HUES48 (cell line): ENCODE measurements around the gene EBP.
"Not testable (repeated sequence)": the region's sequence is repeated elsewhere in the genome, so short reads cannot be mapped to it uniquely, and the experiment has no call there.

Experiments
- H3K27ac ChIP-seq: one replicate; pipeline ENCODE4 v1.7.0; 2013; ENCODE audit warnings: low read depth, low read length, inconsistent platforms
- H3K27me3 ChIP-seq: 2 replicates; pipeline ENCODE4 v1.6.1; 2013; ENCODE audit warnings: mild to moderate bottlenecking, low read length; ENCODE audit not compliant: control insufficient read depth, insufficient read depth
- H3K36me3 ChIP-seq: 2 replicates; pipeline ENCODE4 v1.6.1; 2013; ENCODE audit warnings: low read length; ENCODE audit not compliant: control insufficient read depth, insufficient read depth
- H3K4me1 ChIP-seq: 2 replicates; pipeline ENCODE4 v1.6.1; 2013; ENCODE audit warnings: mild to moderate bottlenecking, low read length; ENCODE audit not compliant: control insufficient read depth, insufficient read depth
- H3K4me3 ChIP-seq: 2 replicates; pipeline ENCODE4 v1.5.1; 2013; ENCODE audit warnings: mild to moderate bottlenecking, low read depth, low read length
- H3K9ac ChIP-seq: 2 replicates; pipeline ENCODE4 v1.6.1; 2013; ENCODE audit warnings: mild to moderate bottlenecking, low read depth, low read length, moderate library complexity
- H3K9me3 ChIP-seq: 2 replicates; pipeline ENCODE4 v1.6.1; 2013; ENCODE audit warnings: low read length; ENCODE audit not compliant: control insufficient read depth, insufficient read depth

EBP gene

DNA sequence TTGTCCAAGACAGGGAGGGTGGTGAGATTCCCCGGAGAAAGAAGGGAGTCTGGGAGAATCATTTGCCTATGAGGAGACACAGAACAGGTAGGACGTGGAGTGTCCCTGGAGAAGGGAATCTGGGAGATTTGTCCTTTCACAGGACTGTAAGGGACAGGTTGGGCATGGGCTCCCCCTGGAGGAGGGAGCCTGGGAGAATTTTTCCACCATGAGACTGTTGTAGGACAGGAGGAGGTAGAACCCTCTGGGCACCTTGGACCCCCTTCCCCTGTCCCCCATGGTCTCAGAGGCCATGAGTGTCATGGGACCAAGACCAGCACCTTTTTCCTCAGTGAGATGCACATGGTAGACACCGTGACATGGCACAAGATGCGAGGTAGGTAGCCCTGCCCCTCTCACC lies 10.0 kb upstream of the EBP start:
- H3K4me1 ChIP-seq: no peaks in the 10 kb centered on the region
- H3K9ac ChIP-seq: no peak overlapping the region
- no peaks in the 10 kb centered on the region for H3K27me3 ChIP-seq
- peaks cover 42% of the 10 kb centered on the region for H3K9me3 ChIP-seq
- H3K27ac ChIP-seq: no peak overlapping the region
- peaks cover 4% of the 10 kb centered on the region for H3K36me3 ChIP-seq
- H3K4me3 ChIP-seq: no peak overlapping the region

DNA sequence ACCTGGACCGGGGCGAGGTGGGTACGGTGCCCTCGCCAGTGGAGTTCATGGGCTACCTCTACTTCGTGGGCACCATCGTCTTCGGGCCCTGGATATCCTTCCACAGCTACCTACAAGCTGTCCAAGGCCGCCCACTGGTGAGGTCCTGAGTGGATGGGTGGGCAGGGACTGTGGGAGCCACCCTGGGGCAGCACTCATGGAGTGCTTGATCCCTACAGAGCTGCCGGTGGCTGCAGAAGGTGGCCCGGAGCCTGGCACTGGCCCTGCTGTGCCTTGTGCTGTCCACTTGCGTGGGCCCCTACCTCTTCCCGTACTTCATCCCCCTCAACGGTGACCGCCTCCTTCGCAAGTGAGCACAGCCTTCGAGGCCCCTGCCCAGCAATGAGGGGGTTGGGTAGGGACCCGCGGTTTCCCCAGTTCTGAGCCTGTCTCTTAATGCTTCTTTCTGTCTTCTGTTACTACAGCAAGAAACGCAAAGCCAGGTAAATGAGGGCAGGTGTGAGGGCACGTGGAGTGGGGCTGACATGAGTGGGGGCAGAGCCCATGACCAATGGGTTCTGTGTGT lies 9.2 kb upstream of the EBP start:
- no peaks in the 10 kb centered on the region for H3K27me3 ChIP-seq
- no peak overlapping the region for H3K27ac ChIP-seq
- H3K36me3 ChIP-seq: peaks cover 4% of the 10 kb centered on the region
- H3K4me3 ChIP-seq: no peak overlapping the region
- H3K9ac ChIP-seq: no peak overlapping the region
- no peaks in the 10 kb centered on the region for H3K4me1 ChIP-seq
- peaks cover 45% of the 10 kb centered on the region for H3K9me3 ChIP-seq

DNA sequence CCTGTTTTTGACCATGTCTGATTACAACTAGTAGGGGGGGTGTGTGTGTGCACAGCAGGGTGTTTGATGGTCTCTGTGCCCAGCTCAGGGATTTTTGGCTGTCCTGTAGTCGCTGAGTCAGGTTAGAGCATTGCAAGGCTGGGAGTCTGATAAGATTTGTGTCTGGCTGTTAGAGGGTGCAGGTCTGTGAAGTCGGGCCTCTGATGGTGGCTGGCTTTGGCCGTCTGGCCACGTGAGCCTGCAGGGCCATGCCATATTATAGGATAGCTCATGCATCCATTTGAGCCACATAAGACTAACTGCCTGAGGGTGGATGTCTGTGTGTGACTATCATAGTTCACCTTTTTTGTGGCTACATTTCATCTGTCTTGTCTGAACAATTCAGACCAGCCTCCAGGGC lies 7.9 kb upstream of the EBP start:
- Histone ChIP-seq H3K4me3 (no peak overlapping the region), H3K4me1 (no peaks in the 10 kb centered on the region), H3K36me3 (peaks cover 4% of the 10 kb centered on the region), H3K9ac (no peak overlapping the region), H3K27me3 (no peaks in the 10 kb centered on the region), H3K9me3 (peaks cover 45% of the 10 kb centered on the region), H3K27ac (no peak overlapping the region)

DNA sequence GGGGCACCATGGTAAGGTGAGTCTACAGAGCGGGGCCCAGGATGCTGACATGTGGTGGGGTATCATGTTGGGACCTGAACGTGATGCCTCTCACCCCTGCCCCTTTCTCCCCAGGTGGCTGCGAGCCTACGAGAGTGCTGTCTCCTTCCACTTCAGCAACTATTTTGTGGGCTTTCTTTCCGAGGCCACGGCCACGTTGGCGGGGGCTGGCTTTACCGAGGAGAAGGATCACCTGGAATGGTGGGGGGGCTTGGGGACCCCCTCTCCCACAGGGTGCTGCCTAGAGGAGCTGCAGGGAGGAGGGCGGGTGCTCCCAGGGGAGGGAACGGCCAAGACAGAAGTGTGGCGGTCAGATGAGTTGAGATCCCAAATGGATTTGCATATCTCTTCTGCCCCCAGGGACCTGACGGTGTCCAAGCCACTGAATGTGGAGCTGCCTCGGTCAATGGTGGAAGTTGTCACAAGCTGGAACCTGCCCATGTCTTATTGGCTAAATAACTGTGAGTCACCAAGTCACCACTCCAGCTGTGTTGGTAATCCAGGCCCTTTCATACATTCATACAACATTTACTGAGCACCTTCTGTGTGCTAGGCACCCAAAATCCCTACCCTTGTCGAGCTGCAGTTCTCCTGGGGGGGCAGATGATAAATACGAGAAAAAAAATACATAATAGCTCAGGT lies 7.3 kb upstream of the EBP start:
- no peak overlapping the region for H3K9ac ChIP-seq
- no peaks in the 10 kb centered on the region for H3K27me3 ChIP-seq
- H3K9me3 ChIP-seq: peaks cover 47% of the 10 kb centered on the region
- no peak overlapping the region for H3K4me3 ChIP-seq
- peaks cover 4% of the 10 kb centered on the region for H3K36me3 ChIP-seq
- no peaks in the 10 kb centered on the region for H3K4me1 ChIP-seq
- no peak overlapping the region for H3K27ac ChIP-seq

DNA sequence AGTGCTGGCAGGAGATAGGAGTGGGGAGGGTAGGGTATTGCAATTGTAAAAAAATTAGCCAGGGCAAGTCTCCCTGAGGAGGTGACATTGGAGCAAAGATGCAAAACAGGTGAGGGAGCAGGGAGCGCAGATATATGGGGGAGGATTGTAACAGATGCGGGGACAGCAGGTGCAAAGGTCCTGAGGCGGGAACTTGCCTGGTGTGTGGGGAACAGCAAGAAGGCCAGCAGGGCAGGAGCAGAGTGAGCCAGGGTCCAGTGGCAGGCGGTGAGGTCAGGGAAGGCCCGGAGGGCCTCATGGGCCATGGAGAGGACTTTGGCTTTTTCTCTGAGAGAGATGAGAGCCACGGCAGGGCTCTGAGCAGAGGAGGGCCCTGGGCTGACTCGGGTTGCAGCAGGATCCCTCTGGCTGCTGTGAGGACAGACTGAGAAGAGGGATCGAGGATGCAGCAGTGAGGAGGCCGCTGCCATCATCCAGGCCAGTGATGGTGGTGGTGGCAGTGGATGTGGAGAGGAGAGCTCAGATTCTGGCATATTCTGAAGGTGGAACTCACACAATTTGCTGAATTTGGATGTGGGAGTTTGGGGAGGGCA lies 6.6 kb upstream of the EBP start:
- no peaks in the 10 kb centered on the region for H3K27me3 ChIP-seq
- no peak overlapping the region for H3K9ac ChIP-seq
- H3K27ac ChIP-seq: no peak overlapping the region
- no peaks in the 10 kb centered on the region for H3K4me1 ChIP-seq
- H3K9me3 ChIP-seq: peaks cover 41% of the 10 kb centered on the region
- H3K4me3 ChIP-seq: no peak overlapping the region
- peaks cover 4% of the 10 kb centered on the region for H3K36me3 ChIP-seq

DNA sequence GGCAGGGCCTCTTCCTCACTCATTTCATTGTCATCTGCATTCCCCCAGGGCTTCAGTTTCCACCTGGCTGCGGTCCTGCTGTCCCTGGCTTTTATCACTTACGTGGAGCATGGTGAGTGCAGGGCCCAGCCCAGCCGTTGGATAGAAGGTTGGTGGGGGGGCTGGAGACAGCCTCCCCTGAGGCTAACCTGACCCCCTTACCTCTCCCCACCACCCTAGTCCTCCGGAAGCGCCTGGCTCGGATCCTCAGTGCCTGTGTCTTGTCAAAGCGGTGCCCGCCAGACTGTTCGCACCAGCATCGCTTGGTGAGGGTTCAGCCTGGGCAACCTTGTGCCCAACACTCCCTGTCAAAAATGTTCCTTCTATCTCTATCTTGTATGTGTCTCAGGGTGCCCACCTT lies 5.8 kb upstream of the EBP start:
- Histone ChIP-seq H3K4me1 (no peaks in the 10 kb centered on the region), H3K27ac (no peak overlapping the region), H3K9me3 (peaks cover 38% of the 10 kb centered on the region)

DNA sequence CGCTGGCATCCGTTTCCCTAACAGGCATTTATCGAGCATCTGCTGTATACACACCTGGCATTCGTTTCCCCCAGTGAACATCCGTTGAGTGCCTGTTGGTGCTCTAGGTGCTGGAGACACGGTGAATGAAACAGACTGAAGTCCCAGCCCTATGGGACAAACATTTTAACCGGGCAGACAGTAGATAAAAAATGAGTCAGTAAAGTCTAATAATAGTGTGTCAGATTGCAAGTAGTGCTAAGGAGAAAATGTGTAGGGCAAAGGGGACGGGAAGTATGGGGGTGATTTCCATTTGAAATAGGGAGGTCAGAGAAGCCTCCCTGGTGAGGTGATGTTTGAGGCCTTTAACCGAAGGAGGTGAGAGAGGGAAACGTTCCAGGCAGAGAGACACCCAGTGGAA lies 5.3 kb upstream of the EBP start:
- H3K36me3 ChIP-seq: peaks cover 4% of the 10 kb centered on the region
- H3K9ac ChIP-seq: no peak overlapping the region
- H3K4me1 ChIP-seq: no peaks in the 10 kb centered on the region
- no peak overlapping the region for H3K27ac ChIP-seq
- no peaks in the 10 kb centered on the region for H3K27me3 ChIP-seq
- peaks cover 38% of the 10 kb centered on the region for H3K9me3 ChIP-seq
- H3K4me3 ChIP-seq: no peak overlapping the region

More for the DNA sequence above, 5.8 kb upstream of the EBP start:
- Histone ChIP-seq H3K36me3 (peaks cover 4% of the 10 kb centered on the region), H3K27me3 (no peaks in the 10 kb centered on the region), H3K4me3 (no peak overlapping the region), H3K9ac (no peak overlapping the region)

DNA sequence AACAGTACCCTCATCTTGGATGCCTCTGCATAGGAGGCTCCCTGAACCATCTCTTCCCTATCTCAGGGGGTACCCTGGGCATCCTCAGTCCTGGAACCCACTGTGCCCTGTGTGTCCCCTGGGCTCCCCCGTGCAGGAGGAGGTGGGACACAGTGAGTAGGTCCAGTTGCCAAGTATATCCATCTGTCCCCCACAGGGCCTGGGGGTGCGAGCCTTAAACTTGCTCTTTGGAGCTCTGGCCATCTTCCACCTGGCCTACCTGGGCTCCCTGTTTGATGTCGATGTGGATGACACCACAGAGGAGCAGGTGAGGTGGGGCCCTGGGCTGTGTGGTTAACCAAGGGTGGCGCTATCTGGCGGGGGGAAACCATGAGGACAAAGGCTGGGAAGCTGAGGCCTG lies 4.6 kb upstream of the EBP start:
- Histone ChIP-seq H3K27ac (no peak overlapping the region), H3K9ac (no peak overlapping the region), H3K9me3 (peaks cover 36% of the 10 kb centered on the region), H3K36me3 (peaks cover 4% of the 10 kb centered on the region), H3K4me3 (no peak overlapping the region), H3K27me3 (no peaks in the 10 kb centered on the region), H3K4me1 (no peaks in the 10 kb centered on the region)

DNA sequence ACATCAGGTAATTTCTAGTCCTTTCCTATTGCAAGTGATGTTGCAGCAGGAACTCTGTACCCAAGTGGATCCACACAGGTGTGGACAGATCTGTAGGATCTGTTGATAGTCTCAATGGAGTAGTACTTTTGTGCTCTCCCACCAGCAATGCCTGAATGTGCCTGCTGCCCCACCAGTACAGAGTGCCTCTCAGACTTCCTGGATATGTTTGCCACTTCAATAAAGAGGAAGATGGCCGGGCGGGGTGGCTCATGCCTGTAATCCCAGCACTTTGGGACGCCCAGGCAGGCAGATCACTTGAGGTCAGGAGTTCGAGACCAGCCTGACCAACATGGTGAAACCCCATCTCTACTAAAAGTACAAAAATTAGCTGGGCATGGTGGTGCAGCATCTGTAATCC lies 2.1 kb upstream of the EBP start:
- not testable (repeated sequence) for H3K9ac ChIP-seq, H3K27ac ChIP-seq

DNA sequence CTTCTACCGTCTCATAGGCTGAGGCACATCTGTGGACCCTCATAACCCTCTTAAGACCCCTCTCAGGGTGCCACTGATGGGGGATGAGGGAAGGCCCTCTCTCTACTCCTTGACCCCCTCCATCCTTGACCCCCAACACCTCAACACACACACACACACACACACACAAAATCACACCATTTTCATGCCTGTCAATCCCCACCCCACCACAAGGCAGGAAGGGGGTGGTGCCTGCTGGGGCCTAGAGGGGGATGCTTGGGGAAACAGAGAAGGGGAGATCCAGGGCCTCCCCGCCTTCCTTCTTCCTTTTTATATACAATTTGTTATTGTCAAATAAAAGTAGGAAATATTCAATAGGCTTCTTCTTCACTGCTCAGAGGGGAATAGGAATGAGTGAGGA lies 1.2 kb upstream of the EBP start:
- no peak overlapping the region for H3K27ac ChIP-seq
- no peak overlapping the region for H3K9ac ChIP-seq
- peaks cover 30% of the 10 kb centered on the region for H3K9me3 ChIP-seq
- no peak overlapping the region for H3K4me3 ChIP-seq
- H3K36me3 ChIP-seq: peaks cover 17% of the 10 kb centered on the region
- no peaks in the 10 kb centered on the region for H3K27me3 ChIP-seq
- no peaks in the 10 kb centered on the region for H3K4me1 ChIP-seq

More for the DNA sequence above, 2.1 kb upstream of the EBP start:
- H3K4me3 ChIP-seq, H3K36me3 ChIP-seq, H3K4me1 ChIP-seq, H3K27me3 ChIP-seq: not testable (repeated sequence)
- H3K9me3 ChIP-seq: peaks cover 24% of the 10 kb centered on the region

DNA sequence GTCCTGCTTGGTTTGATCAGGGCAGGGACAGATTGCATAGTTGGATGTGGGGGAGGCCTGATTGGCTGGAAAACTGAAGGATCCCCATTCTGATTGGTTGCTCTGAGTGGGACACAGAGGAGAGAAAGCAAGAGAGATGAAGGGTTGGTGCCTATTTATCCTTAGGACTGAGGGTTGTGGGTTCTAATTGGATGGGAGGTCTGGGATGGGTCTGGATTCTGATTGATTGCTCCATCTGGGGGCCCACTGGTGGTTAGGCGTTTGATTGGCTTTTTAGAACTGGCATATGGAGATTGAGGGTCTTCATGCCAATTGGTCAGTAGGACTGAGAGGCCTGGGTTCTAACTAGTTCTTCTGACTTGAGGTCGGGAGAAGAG lies 644 bp upstream of the EBP start:
- H3K27ac ChIP-seq: peak overlapping the region; percentile 82
- peak overlapping the region; percentile 50; the same call in 1 of the 2 replicates for H3K9ac ChIP-seq
- peaks cover 17% of the 10 kb centered on the region for H3K36me3 ChIP-seq
- peaks cover 30% of the 10 kb centered on the region for H3K9me3 ChIP-seq
- no peaks in the 10 kb centered on the region for H3K4me1 ChIP-seq
- H3K4me3 ChIP-seq: peak overlapping the region; percentile 81
- H3K27me3 ChIP-seq: no peaks in the 10 kb centered on the region
